Measurements from ENCODE around the gene HCFC1R1.

Gene HCFC1R1

DNA sequence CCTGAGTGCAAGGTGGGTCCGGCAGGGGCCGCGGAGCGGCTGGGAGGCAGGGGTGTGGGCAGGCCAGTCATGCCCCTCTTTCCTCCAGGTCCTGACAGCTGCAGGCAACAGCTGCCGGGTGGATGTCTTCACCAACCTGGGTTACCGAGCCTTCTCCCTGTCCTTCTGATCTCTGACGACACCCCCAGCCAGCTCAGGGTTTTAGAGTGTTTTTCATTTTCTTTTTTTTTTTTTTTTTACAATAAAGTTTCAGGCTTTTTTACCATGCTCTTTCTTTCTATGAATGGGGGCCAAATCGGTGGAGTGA, 3.7 kb upstream of the HCFC1R1 start:
- Histone ChIP-seq H3K27ac (no peak overlapping the region), H3K9me3 (ENCODE audit: control insufficient read depth, low read length) (no peaks in the 10 kb centered on the region), H3K4me2 (ENCODE audit: low read length) (no peak overlapping the region), H3K4me3 (ENCODE audit: low read depth, low read length) (no peak overlapping the region), H3K4me1 (peaks cover 8% of the 10 kb centered on the region), H2AFZ (no peak overlapping the region), H3K36me3 (ENCODE audit: control insufficient read depth, insufficient read depth, low read length) (no peaks in the 10 kb centered on the region), H3K9ac (no peak overlapping the region), H3K79me2 (no peaks in the 10 kb centered on the region), H3K27me3 (ENCODE audit: control insufficient read depth, insufficient read depth, low read length) (no peaks in the 10 kb centered on the region)
- TF ChIP-seq, protein P1, sequence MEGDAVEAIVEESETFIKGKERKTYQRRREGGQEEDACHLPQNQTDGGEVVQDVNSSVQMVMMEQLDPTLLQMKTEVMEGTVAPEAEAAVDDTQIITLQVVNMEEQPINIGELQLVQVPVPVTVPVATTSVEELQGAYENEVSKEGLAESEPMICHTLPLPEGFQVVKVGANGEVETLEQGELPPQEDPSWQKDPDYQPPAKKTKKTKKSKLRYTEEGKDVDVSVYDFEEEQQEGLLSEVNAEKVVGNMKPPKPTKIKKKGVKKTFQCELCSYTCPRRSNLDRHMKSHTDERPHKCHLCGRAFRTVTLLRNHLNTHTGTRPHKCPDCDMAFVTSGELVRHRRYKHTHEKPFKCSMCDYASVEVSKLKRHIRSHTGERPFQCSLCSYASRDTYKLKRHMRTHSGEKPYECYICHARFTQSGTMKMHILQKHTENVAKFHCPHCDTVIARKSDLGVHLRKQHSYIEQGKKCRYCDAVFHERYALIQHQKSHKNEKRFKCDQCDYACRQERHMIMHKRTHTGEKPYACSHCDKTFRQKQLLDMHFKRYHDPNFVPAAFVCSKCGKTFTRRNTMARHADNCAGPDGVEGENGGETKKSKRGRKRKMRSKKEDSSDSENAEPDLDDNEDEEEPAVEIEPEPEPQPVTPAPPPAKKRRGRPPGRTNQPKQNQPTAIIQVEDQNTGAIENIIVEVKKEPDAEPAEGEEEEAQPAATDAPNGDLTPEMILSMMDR (IDR thresholded peaks at IDR 0.05): no peak

DNA sequence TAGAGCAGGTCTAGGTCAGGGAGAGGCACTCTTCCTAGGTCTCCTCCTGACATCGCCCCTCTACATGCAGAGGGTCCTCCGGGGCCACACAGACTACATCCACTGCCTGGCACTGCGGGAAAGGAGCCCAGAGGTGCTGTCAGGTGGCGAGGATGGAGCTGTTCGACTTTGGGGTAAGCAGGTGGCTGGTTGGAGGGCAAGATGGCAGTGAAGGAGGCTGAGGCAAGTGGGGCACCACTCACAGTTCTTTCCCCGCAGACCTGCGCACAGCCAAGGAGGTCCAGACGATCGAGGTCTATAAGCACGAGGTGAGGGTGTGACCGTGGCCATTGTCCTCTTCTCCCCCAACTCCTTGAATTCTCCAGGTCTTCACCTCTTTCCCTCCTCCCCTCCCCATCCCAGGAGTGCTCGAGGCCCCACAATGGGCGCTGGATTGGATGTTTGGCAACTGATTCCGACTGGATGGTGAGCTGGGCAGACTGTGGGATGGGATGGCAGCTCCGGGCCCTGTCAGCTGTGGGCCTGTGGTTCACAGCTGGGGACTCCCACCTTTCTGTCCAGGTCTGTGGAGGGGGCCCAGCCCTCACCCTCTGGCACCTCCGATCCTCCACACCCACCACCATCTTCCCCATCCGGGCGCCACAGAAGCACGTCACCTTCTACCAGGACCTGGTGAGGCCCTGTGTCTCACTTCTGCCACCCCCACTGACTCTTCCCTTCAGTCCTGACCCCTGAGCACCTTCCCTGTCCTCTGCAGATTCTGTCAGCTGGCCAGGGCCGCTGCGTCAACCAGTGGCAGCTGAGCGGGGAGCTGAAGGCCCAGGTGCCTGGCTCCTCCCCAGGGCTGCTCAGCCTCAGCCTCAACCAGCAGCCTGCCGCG, 3.1 kb upstream of the HCFC1R1 start:
- H3K27me3 ChIP-seq (ENCODE audit: control insufficient read depth, insufficient read depth, low read length): no peaks in the 10 kb centered on the region
- H3K9me3 ChIP-seq (ENCODE audit: control insufficient read depth, low read length): no peaks in the 10 kb centered on the region
- H2AFZ ChIP-seq: no peak overlapping the region
- H3K9ac ChIP-seq: no peak overlapping the region
- H3K4me1 ChIP-seq: peaks cover 10% of the 10 kb centered on the region
- no peaks in the 10 kb centered on the region for H3K36me3 ChIP-seq (ENCODE audit: control insufficient read depth, insufficient read depth, low read length)
- no peak overlapping the region for H3K4me2 ChIP-seq (ENCODE audit: low read length)
- no peak overlapping the region for H3K27ac ChIP-seq
- no peaks in the 10 kb centered on the region for H3K79me2 ChIP-seq
- no peak overlapping the region for H3K4me3 ChIP-seq (ENCODE audit: low read depth, low read length)
- TF ChIP-seq, protein P1 (IDR thresholded peaks at IDR 0.05): no peak

DNA sequence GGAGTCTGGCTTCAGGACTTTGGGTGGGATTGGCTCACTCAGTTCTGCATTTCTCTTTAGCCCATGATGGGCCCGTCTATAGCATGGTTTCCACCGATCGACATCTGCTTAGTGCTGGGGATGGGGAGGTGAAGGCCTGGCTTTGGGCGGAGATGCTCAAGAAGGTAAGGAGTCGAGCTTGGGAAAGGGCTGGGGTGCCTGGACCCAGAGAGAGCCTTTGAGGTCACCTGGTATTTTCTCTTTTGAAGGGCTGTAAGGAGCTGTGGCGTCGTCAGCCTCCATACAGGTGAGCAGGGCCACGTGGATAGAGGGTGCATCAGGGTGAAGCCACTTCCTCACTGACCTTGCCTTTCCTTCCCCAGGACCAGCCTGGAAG, 2.2 kb upstream of the HCFC1R1 start:
- Histone ChIP-seq H3K79me2 (no peaks in the 10 kb centered on the region), H3K4me3 (ENCODE audit: low read depth, low read length) (no peak overlapping the region), H3K36me3 (ENCODE audit: control insufficient read depth, insufficient read depth, low read length) (no peaks in the 10 kb centered on the region), H2AFZ (no peak overlapping the region), H3K9me3 (ENCODE audit: control insufficient read depth, low read length) (no peaks in the 10 kb centered on the region), H3K4me1 (peaks cover 15% of the 10 kb centered on the region), H3K9ac (no peak overlapping the region), H3K4me2 (ENCODE audit: low read length) (no peak overlapping the region), H3K27me3 (ENCODE audit: control insufficient read depth, insufficient read depth, low read length) (no peaks in the 10 kb centered on the region), H3K27ac (no peak overlapping the region)
- TF ChIP-seq, protein P1 (IDR thresholded peaks at IDR 0.05): no peak

DNA sequence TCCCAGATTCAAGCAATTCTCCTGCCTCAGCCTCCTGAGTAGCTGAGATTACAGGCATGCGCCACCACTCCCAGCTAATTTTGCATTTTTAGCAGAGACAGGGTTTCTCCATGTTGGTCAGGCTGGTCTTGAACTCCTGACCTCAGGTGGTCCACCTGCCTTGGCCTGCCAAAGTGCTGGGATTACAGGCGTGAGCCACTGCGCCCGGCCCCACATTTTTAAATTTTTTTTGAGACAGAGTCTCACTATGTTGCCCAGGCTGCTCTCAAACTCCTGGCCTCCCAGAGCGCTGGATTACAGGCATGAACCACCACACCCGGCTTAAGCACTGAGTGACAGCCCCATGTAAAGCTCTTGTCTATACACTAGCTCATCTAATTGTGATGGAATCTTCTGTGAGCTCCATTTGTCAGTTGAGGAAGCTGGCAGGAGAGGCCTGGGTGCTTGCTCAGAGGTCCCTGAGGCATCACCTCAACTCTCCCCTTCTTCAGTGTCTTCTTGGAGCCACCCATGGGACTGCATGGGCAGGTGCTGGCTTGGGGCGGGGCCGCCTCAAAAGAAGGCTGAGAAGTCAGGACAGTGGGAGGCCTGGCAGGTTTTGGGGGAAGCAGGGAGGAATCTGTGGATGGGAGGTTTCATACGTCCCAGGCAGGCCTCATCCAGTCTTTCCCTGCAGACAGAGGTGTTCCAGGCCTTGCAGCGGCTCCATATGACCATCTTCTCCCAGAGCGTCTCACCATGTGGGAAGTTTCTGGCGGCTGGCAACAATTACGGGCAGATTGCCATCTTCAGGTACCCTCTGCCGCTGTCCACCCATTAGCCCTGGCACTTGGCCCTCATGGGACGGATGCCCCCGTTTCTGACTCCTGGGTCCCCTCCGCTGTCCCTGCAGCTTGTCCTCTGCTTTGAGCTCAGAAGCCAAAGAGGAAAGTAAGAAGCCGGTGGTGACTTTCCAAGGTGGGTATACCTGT, 1.6 kb upstream of the HCFC1R1 start:
- TF ChIP-seq, protein P1 (IDR thresholded peaks at IDR 0.05): no peak
- H3K4me1 ChIP-seq: peaks cover 15% of the 10 kb centered on the region
- H3K4me2 ChIP-seq (ENCODE audit: low read length): no peak overlapping the region
- no peaks in the 10 kb centered on the region for H3K27me3 ChIP-seq (ENCODE audit: control insufficient read depth, insufficient read depth, low read length)
- no peak overlapping the region for H2AFZ ChIP-seq
- H3K27ac ChIP-seq: no peak overlapping the region
- no peak overlapping the region for H3K4me3 ChIP-seq (ENCODE audit: low read depth, low read length)
- no peaks in the 10 kb centered on the region for H3K36me3 ChIP-seq (ENCODE audit: control insufficient read depth, insufficient read depth, low read length)
- no peak overlapping the region for H3K9ac ChIP-seq
- H3K79me2 ChIP-seq: no peaks in the 10 kb centered on the region
- H3K9me3 ChIP-seq (ENCODE audit: control insufficient read depth, low read length): no peaks in the 10 kb centered on the region
